GM23338 (cell line): Measurements from ENCODE around the gene ROBO1.

ENCODE experiments used
- CREB1 ChIP-seq: fragments of 250-450 bp; sonication (Bioruptor Pico); IDR thresholded peaks from 2 replicates; pipeline ENCODE4 v1.5.0; 2020; ENCODE audit warnings: low read depth, mild to moderate bottlenecking, moderate library complexity
- EZH2 ChIP-seq: fragments of 200-600 bp; sonication (generic); IDR thresholded peaks from one replicate; pipeline ENCODE4 v1.8.0; 2017; ENCODE audit warnings: antibody characterized with exemption, mild to moderate bottlenecking, low read depth; ENCODE audit not compliant: unreplicated experiment
- EZH2phosphoT487 ChIP-seq: fragments of 200-600 bp; sonication (generic); IDR thresholded peaks from one replicate; pipeline ENCODE4 v1.8.1; 2018; ENCODE audit warnings: antibody characterized with exemption; ENCODE audit not compliant: unreplicated experiment
- JUNB ChIP-seq: IDR thresholded peaks from one replicate; pipeline ENCODE4 v1.6.1; 2016; ENCODE audit warnings: antibody characterized with exemption; ENCODE audit not compliant: unreplicated experiment
- NANOG ChIP-seq: IDR thresholded peaks from 2 replicates; pipeline ENCODE4 v1.6.1; 2016; ENCODE audit warnings: antibody characterized with exemption, borderline replicate concordance
- POLR2AphosphoS5 ChIP-seq: IDR thresholded peaks from 2 replicates; pipeline ENCODE4 v1.6.1; 2016; ENCODE audit warnings: antibody characterized with exemption, low read depth
- STAT1 ChIP-seq: IDR thresholded peaks from one replicate; pipeline ENCODE4 v1.6.1; 2016; ENCODE audit warnings: antibody characterized with exemption; ENCODE audit not compliant: unreplicated experiment
- ZNF114 ChIP-seq: fragments of 250-450 bp; sonication (Bioruptor Pico); IDR thresholded peaks from 2 replicates; pipeline ENCODE4 v1.5.0; 2020; ENCODE audit warnings: mild to moderate bottlenecking, moderate library complexity
- TF ChIP-seq, protein P1 (sequence below), 2 experiments: fragments of 200-600 bp in 1 of 2; sonication (generic) in 1 of 2; conservative IDR thresholded peaks; 2 replicates each; pipeline versions ENCODE4 v1.5.1 to v1.6.1; 2016 to 2017; ENCODE audit warnings: antibody characterized with exemption in 2 of 2, low read depth in 2 of 2, mild to moderate bottlenecking in 2 of 2, moderate library complexity in 1 of 2
- TF ChIP-seq, protein P2 (sequence below): IDR thresholded peaks from one replicate; pipeline ENCODE4 v1.6.1; 2018; ENCODE audit warnings: antibody characterized with exemption; ENCODE audit not compliant: unreplicated experiment
- TF ChIP-seq, protein P3 (sequence below): IDR thresholded peaks from 2 replicates; pipeline ENCODE4 v1.6.1; 2016; ENCODE audit warnings: antibody characterized with exemption

GRCh38 chr3:79202471-79203143, 565.2 kb downstream of the ROBO1 start:
- TF ChIP-seq EZH2phosphoT487, result no peak
- TF ChIP-seq, protein P1, sequence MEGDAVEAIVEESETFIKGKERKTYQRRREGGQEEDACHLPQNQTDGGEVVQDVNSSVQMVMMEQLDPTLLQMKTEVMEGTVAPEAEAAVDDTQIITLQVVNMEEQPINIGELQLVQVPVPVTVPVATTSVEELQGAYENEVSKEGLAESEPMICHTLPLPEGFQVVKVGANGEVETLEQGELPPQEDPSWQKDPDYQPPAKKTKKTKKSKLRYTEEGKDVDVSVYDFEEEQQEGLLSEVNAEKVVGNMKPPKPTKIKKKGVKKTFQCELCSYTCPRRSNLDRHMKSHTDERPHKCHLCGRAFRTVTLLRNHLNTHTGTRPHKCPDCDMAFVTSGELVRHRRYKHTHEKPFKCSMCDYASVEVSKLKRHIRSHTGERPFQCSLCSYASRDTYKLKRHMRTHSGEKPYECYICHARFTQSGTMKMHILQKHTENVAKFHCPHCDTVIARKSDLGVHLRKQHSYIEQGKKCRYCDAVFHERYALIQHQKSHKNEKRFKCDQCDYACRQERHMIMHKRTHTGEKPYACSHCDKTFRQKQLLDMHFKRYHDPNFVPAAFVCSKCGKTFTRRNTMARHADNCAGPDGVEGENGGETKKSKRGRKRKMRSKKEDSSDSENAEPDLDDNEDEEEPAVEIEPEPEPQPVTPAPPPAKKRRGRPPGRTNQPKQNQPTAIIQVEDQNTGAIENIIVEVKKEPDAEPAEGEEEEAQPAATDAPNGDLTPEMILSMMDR (conservative IDR thresholded peaks at IDR 0.05; ENCODE audit: low read depth in 2 of 2), result no peak
- TF ChIP-seq NANOG, result no peak
- TF ChIP-seq EZH2, result no peak
- TF ChIP-seq POLR2AphosphoS5, result no peak
- TF ChIP-seq CREB1 (CRISPR knock-in tag), result no peak
- TF ChIP-seq ZNF114, result no peak
- TF ChIP-seq, protein P2, sequence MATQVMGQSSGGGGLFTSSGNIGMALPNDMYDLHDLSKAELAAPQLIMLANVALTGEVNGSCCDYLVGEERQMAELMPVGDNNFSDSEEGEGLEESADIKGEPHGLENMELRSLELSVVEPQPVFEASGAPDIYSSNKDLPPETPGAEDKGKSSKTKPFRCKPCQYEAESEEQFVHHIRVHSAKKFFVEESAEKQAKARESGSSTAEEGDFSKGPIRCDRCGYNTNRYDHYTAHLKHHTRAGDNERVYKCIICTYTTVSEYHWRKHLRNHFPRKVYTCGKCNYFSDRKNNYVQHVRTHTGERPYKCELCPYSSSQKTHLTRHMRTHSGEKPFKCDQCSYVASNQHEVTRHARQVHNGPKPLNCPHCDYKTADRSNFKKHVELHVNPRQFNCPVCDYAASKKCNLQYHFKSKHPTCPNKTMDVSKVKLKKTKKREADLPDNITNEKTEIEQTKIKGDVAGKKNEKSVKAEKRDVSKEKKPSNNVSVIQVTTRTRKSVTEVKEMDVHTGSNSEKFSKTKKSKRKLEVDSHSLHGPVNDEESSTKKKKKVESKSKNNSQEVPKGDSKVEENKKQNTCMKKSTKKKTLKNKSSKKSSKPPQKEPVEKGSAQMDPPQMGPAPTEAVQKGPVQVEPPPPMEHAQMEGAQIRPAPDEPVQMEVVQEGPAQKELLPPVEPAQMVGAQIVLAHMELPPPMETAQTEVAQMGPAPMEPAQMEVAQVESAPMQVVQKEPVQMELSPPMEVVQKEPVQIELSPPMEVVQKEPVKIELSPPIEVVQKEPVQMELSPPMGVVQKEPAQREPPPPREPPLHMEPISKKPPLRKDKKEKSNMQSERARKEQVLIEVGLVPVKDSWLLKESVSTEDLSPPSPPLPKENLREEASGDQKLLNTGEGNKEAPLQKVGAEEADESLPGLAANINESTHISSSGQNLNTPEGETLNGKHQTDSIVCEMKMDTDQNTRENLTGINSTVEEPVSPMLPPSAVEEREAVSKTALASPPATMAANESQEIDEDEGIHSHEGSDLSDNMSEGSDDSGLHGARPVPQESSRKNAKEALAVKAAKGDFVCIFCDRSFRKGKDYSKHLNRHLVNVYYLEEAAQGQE, result no peak
- TF ChIP-seq JUNB, result no peak
- TF ChIP-seq, protein P3, sequence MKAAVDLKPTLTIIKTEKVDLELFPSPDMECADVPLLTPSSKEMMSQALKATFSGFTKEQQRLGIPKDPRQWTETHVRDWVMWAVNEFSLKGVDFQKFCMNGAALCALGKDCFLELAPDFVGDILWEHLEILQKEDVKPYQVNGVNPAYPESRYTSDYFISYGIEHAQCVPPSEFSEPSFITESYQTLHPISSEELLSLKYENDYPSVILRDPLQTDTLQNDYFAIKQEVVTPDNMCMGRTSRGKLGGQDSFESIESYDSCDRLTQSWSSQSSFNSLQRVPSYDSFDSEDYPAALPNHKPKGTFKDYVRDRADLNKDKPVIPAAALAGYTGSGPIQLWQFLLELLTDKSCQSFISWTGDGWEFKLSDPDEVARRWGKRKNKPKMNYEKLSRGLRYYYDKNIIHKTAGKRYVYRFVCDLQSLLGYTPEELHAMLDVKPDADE, result no peak
- TF ChIP-seq STAT1, result no peak
